HG03520 (cell line): ENCODE results near the gene PRDX3.
"Not testable (repeated sequence)": the region's sequence is repeated elsewhere in the genome, so short reads cannot be mapped to it uniquely, and the experiment has no call there.

ENCODE experiments used
- ATAC-seq: cut with Tn5 transposase; IDR thresholded peaks from one replicate; pipeline ENCODE4 v1.9.1; 2021; ENCODE audit warnings: mild to moderate bottlenecking, moderate library complexity; ENCODE audit not compliant: unreplicated experiment

Gene PRDX3

DNA sequence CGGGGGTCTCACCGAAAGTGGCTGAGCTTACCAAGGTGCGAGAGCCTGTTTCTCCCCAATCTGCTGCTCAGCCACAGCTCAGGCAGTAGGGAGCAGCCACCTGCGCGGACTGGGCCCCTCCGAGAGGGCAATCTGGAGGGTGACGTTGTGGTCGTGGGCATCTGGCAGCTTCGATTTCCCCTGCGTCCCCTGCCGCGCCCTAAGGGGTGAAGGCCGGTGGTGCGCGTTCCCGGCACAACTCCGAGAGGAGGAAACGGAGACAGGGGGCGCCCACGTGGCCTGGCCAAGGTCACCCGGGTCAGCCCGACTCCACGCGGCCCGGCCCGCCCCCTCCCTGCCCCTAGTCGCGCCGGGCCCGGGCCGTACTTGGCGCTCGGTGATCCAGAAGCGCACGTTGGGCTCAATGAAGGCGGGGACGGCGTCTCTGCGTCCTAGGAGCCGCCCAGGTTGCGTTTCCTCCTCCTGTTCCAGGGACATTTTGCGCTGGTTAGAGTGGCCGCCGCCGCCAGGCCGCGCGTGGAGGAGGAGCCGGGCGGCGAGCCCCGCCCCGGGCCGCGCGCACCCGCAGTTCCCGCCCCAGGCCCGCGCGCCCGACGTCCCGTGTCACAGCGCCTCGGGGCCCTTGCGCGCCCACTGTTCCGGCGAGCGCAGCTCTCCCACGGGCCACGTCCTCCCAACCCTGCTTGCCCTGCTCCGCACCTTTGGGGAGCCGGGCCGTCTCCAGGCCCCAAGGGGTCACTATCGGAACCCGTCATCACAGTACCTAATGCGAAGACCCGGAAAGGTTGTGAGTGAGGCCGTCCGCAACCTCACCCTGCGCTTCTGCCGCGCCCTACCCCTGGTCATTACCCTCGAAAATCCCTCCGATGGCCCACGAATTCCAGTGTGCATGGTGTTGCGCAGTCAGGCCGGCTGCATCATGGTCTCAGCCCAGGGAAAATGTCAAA is 13.2 kb downstream of the PRDX3 start, which contains the start of gene SFXN4:
TSS of gene SFXN4 (minus strand) at position 544 of the 947 bp plus-strand sequence. CDS start at position 477, 67 bp downstream.
- peak; percentile 83 for ATAC-seq

DNA sequence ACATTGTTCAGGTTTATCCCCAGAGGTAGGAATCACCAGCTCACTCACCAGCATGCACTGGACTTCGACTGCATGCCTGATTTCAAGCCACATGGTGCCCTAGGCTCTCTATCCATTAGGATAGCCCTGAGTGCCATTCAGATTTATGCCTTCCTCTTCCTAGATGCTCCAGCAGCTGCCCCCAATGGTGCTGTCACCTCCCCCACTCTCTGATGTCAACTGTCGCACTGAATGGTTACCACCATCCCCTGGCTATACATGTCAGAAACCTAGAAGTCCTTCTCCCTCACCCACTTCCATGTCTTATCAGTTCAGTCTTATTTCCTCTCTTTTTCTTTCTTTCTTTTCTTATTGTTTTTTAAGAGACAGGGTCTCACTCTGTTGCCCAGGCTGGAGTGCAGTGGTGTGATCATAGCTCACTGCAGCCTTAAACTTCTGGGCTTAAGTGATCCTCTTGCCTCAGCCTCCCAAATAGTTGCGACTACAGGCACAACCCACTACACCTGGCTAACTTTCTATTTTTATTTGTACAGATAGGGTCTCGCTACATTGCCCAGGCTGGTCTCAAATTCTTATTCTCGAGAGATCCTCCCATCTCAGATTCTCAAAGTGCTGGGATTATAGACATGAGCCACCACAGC is 16.0 kb downstream of the PRDX3 start:
- ATAC-seq = no peak

DNA sequence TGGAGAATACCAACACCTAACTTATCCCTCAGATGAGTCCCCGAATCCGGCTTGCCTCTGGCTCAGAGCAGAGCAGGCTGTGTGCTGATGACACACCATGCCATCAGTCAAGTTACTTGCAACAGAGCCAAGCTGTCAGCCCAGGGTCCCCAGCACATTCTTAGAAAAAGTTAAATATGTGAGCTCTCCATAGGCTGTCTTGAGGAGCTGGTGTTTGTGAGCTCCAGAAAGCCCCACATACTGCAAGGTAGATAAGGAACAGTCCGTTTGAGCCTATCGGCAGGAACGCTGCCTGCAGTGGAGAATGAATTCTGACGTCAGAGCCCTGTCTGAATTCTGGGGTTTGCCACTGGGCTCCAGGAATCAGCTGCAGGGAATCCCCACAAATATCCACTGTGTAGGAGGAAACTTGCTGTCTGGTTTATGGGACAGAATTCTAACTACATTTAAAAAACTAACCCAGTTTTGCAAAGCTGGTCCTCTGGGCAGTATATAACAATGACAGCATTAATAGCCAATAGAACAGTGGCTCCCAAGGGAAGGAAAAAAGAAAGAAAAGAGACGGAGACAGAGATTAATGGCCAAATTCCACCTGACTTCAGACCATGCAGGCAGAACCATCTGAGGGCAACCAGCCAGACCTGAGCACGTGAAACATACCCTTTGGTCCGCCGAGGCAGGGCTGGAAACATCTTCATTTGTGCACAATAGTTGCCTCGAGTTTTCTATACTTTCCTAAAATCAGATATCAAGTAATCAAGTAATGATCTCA is 16.7 kb downstream of the PRDX3 start:
- ATAC-seq = no peak

DNA sequence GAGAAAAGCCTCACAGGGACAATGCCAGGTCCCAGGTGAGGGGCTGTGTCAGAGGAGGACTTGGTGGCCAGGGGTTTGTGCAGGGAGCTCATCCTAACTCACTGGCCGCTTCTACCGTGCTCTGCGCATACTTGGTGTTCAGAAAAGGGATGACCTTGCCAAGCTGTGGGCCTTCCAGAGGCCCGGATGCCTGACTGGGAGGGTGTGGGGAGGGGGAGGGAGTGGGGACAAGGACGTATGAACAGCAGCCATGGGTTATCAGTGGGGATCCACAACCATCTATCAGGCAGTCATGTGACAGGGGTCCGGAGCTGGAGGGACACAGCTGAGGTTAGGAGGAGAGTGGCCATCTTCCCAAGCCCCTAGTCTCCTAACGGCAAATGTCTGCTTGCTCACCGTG is 19.3 kb downstream of the PRDX3 start:
- no peak for ATAC-seq

DNA sequence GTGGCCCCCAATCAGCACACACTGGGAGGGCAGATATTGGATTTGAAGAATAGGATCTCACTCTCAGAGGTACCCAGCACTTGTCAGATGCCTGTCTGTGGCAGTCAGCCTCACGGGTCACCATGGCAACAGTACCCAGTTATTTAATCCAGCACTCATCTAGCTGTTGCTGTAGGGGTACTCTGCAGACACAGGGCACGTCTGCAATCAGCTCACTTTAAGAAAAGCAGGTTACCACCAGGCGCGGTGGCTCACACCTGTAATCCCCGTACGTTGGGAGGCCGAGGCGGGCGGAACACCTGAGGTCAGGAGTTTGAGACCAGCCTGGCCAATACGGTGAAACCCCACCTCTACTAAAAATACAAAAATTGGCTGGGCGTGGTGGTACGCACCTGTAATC is 25.0 kb downstream of the PRDX3 start:
- no peak for ATAC-seq

DNA sequence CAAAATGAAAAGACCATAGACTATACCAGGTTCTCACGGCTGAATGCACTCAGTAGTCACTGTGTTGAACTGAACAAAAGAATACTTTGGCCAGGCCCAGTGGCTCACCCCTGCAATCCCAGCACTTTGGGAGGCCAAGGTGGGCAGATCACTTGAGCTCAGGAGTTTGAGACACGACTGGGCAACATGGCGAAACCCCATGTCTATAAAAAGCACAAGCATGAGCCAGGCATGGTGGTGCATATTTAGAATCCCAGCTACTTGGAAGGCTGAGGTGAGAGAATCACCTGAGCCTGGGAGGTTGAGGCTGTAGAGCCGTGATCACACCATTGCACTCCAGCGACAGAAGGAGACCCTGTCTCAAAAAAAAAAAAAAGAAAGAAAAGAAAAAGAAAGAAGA is 25.6 kb downstream of the PRDX3 start:
- no peak for ATAC-seq

DNA sequence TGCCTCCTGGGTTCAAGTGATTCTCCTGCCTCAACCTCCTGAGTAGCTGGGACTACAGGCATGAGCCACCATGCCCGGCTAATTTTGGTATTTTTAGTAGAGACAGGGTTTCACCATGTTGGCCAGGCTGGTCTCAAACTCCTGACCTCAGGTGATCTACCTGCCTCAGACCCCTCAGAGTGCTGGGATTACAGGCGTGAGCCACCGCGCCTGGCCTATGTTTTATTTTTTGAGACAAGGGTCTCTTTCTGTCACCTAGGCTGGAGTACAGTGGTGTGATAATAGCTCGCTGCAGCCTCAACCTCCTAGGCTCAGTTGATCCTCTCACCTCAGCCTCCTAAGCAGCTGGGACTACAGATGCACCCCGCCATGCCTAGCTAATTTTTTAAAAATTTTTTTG is 27.0 kb downstream of the PRDX3 start:
- not testable (repeated sequence) for ATAC-seq

DNA sequence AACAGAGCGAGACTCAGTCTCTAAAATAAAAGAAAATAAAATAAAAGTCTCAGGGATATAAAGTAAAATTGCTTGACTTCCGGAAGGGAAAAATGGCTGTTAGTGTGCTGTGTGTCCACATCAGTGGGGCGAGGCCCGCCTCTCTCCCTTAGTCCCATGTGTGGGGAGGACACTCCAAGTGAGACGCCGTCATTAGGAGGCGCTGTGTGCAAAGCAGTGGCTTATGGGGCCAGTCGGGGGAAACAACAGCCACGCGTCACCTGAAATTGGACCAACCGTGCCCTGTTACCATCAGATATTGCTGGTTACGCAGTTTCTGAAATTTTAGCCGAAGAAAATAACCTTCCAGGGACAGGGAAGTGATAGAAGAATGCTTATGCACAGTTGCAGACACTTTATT is 28.9 kb downstream of the PRDX3 start:
- ATAC-seq = no peak

DNA sequence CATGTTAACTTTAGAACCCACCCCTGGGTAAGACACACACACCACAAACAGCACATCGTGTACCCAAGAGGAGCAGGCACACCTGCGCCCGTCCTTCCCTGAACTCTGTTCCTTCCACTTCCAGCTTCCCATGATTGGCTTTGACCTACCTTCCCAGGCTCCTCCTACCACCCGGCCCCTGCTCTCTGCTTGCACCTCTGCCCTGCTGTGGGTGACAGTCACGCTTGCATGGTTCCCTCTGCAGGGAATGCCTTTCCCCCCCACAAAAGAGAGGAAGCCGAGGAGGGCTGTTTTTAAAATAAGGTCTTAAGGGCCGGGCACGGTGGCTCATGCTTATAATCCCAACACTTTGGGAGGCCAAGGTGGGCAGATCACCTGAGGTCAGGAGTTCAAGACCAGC is 29.5 kb downstream of the PRDX3 start:
- ATAC-seq = no peak

DNA sequence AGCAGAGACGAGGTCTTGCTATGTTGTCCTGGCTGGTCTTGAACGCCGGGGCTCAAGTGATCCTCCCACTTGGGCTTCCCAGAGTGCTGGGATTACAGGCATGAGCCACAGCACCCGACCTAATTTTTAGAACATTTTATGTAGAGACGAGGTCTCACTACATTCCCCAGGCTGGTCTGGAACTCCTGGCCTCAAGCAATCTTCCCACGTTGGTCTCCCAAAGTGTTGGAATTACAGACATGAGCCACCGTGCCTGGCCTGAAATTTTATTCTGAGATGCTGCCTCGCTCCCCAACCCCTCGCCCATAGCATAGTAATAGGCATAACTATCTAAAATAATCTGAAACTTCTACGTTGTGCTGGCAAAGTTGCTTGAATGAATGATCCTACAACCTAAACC is 35.0 kb downstream of the PRDX3 start:
- ATAC-seq = no peak

DNA sequence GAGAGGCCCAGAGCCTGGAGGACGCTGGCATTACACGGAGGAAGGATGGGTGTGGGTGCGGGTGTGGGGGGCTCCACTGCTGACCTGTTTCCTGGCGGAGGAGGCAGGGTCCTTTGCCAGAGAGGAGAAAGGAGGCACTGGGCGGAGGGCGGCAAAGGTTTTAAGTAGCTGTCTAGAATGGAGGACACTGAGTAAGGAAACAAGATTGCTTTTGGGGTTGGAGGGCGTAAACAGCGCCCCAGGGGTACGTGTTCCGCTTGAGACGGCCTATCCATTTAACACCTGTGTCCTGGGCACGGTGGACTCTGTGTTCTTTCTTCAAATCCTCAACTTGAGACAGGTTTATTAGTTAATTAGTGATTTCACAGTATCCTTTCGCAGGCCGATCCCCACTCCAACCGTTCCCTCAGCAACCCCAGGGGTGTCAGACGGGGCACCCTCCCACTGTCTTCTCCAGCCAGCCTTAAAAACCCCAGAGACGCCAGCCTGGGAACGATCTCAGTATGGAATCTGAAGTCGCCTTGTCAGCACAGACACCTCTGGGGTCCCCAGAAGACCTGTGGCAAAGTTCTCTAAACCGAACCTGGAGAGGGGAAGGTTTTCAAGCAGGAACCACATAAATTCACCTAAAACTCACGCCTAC is 37.9 kb downstream of the PRDX3 start:
- ATAC-seq = no peak

DNA sequence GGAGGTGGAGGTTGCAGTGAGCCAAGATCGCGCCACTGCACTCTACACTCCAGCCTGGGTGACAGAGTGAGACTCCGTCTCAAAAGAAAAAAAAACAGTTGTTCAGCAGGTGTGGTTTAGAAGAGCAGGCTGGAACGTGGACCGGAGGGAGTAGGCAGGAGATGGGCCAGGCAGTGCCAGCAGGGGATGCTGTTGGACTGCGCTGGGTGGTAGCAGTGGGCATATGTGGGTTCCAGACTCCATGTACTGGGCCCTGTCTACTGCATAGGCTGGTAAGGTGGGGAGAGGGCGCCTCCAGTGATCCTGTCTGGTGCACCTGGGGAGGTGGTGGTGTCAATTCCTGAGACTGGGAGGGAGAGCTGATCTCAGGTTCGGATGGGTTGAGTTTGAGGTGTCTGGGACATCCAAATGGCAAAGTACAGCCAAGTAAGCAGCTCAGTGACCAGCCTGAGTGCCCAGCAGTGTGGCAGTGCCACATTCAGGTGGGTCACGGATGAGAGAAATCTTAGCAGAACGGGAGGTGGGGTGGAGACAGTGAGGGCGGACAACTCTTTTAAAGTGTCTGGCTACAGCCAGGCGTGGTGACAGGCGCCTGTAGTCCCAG is 39.0 kb downstream of the PRDX3 start:
- no peak for ATAC-seq

DNA sequence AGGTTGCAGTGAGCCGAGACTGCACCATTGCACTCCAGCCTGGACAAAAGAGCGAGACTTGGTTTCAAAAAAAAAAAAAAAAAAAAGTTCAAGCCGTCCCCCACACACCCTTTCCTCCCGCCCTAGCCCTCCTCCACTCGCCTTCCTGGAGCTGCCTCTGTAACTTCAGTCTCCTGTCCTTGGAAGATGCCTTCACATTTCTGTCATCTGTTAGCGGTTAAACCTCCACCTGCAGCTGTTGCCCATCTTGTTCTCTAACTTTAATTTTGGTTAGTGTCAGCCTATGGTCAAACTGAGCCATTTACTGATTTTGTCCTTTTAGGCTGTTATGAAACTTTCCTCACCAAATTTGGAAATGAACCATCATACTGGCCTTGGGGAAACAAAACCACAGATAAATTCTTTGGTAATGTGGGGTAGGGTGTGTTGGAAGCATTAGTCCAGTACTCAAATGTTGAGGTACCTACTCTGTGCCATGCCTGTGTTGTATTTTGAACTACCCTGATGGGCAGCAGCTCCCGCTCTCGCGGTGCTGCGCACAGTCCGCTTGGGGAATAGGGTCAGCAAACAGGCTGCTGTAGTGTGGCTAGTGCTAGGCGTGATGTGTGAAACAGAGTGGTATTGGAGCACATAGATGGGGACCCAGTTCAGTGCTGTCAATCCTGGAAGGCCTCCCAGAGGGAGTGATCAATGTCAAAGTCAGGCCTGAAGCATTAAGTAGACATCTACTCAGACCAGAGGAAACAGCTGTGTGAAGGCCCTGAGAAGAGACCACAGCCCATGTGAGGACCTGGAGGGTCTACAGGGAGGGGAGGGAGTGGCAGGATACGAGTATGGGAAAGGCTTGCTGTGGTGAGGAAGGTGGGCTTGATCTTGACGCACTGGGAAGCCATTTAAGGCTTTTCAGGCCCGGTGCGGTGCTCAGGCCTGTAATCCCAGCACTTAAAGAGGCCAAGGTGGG is 40.0 kb downstream of the PRDX3 start:
- ATAC-seq = no peak

DNA sequence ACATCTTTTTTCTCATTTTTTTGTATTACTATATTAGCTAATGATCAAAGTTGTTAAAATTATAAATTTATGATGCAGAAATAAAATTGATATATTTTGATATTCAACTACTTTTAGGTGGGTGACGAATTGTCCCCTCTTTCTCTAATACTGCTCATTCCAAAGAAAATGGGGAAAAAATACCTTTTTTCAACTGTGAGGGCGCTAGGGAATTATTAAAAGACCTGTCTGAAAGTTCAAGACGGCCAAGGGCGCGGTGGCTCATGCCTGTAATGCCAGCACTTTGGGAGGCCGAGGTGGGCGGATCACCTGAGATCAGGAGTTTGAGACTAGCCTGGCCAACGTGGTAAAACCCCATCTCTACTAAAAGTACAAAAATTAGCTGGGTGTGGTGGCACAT is 40.7 kb downstream of the PRDX3 start:
- not testable (repeated sequence) for ATAC-seq

DNA sequence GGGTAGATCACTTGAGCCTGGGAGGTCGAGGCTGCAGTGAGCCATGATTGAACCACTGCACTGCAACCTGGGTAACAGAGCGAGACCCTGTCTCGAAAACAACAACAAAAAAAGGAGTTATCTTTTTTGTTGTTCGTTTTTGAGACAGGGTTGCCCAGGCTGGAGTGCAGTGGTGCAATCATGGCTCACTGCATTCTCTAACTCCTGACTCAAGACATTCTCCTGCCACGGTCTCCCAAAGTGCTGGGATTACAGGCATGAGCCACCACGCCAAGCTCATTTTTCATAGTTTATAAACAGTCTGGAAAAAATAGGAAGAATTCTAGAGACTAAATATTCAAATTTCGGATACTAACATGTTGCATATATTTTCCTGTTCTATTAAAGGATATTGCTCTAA is 42.5 kb downstream of the PRDX3 start:
- no peak for ATAC-seq

DNA sequence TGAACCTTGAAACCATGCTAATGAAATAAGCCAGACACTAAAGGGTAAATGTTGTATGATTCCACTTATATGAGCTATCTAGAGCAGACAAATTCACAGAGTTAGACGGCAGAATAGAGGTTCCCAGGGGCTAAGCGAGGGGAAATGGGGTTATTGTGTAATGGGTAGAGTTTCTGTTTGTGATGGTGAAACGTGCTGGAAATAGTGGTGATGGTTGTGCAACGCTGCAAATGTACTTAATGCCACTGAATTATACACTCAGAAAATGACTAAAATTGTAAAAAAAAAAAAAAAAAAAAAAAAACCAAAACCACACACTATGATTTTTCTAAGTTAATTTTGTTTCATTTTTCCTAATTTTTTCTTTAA is 43.1 kb downstream of the PRDX3 start:
- ATAC-seq = no peak

DNA sequence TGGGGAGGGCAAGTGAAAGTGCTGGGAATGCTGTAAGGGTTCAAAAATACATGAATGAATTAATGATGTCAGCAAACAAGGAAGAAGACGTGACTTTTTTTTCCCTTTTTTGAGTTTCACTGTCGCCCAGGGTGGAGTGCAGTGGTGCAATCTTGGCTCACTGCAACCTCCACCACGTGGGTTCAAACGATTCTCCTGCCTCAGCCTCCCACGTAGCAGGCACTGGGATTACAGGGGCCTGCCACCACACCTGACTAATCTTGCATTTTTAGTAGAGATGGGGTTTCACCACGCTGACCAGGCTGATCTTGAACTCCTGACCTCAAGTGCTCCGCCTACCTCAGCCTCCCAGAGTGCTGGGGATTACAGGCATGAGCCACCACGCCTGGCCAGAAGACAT is 44.7 kb downstream of the PRDX3 start:
- no peak for ATAC-seq

DNA sequence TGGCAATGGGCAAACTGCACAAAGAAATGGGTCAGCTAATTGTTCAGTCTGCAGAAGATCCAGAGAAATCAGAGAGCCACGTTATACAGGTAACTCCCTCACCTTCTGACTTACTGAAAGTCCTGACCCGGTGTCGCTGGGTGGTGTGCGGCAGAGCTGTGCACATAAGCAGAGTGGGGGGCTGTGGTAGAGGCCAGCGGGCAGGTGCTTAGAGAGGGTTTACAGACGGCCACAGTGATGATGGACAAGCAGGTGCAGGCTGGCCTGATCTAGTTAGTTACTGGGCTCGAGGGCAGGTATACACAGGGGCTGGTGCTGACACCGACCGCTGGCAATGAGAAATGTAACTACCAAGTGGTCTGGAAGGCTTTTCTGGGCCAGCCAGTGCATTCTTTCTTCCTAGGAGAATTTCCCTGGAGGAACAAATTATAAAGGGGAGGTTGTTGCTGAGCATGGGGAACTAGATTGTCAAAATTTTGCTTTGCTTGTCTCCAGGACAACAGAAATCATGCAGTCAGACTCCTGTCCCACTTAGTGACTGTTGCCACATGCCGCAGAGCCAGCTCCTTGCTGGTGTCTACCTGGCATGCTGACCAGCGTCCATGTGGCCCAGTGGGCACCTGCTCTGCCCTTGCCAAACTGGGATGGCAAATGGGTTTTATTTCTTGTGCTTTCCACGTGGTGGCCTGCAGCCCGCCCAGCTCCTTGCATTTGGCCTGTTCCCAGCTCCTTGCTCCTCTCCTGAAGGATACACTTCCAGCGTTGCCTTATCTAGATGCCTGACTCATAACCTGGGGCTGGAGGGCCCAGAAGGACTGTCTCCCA is 45.9 kb downstream of the PRDX3 start:
- no peak for ATAC-seq
